ENCODE measurements around the gene STAB2. TPM values are rescaled to one million over a fixed set of nuclear protein-coding genes. Genes with fewer than 3 reads are reported as not detected.

STAB2 gene
- total and polyA plus RNA-seq, 9 donors: 0.05 to 9.3 (median 0.86) TPM

DNA sequence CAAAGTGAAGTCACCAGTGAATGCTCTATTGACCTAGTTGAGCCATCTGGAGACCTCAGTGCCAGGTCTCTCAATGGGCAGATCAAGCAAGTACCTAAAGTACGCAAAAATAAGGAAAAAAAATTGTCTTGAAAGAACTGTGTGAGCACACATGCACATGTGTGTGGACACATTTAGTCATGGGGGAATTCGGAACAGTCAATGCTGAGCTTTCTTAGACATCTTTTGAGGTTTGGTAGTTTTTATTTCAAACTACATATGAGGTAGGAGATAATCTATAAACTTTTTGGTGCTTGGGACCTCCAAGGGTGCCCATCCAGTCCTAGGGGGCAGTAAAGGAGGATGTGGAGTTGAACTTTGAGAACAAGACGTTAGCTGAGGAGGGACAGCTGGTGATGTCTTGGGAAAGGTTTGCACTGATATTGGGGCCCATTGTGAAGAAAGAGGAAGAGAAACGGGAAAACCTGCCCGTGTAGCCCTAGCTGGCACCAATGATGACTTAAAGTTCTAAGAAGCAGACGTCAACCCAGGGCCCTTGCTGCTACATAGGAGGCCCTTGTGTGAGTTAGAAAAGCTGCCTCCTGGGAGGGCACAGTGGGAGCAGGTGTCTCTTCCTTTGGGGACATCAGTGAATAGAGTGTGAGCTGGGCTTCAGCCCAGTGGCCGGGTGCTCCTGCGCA, 129.6 kb downstream of the STAB2 start:
- H3K4me3 ChIP-seq: no peak overlapping the region
- DNase-seq: no peak
- TF ChIP-seq, protein P1, sequence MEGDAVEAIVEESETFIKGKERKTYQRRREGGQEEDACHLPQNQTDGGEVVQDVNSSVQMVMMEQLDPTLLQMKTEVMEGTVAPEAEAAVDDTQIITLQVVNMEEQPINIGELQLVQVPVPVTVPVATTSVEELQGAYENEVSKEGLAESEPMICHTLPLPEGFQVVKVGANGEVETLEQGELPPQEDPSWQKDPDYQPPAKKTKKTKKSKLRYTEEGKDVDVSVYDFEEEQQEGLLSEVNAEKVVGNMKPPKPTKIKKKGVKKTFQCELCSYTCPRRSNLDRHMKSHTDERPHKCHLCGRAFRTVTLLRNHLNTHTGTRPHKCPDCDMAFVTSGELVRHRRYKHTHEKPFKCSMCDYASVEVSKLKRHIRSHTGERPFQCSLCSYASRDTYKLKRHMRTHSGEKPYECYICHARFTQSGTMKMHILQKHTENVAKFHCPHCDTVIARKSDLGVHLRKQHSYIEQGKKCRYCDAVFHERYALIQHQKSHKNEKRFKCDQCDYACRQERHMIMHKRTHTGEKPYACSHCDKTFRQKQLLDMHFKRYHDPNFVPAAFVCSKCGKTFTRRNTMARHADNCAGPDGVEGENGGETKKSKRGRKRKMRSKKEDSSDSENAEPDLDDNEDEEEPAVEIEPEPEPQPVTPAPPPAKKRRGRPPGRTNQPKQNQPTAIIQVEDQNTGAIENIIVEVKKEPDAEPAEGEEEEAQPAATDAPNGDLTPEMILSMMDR (IDR thresholded peaks at IDR 0.05): no peak
- no peak for TF ChIP-seq EP300 (IDR thresholded peaks at IDR 0.05)
- no peak for TF ChIP-seq POLR2A (IDR thresholded peaks at IDR 0.05)
- no peaks in the 10 kb centered on the region for H3K9me3 ChIP-seq
- no peak overlapping the region for H3K27ac ChIP-seq
- WGBS, 3 donors: 88 to 91% (median 90%) methylated on average over 8 of the region's 8 CpGs
- H3K27me3 ChIP-seq: no peaks in the 10 kb centered on the region
- no peaks in the 10 kb centered on the region for H3K4me1 ChIP-seq (ENCODE audit: insufficient read depth)
- H3K36me3 ChIP-seq: no peaks in the 10 kb centered on the region
- intact Hi-C loops (cut with DNase I): no loop called here

DNA sequence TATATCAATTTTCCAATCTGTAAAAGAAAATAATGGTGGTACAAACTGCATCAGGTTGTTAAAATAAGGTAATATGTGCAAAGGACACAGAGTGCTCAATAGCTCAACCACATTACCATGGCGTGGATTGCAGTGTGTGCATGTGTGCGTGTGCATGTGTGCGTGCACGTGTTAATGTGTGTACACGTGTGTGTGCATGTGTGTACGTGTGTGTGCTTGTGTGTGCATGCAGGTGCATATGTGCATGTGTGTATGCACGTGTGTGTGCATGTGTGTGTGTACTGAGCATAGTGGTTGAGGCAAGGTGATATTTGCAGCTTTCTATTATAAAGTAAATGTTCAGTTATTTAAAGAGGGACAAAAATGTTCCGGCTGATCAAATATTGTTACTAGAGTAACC, 138.3 kb downstream of the STAB2 start:
- no peak for DNase-seq
- H3K27me3 ChIP-seq: no peaks in the 10 kb centered on the region
- no peaks in the 10 kb centered on the region for H3K4me1 ChIP-seq (ENCODE audit: insufficient read depth)
- H3K9me3 ChIP-seq: no peaks in the 10 kb centered on the region
- no peaks in the 10 kb centered on the region for H3K36me3 ChIP-seq
- no peak overlapping the region for H3K4me3 ChIP-seq
- no peak overlapping the region for H3K27ac ChIP-seq
- TF ChIP-seq EP300 (IDR thresholded peaks at IDR 0.05) (no peak), POLR2A (IDR thresholded peaks at IDR 0.05) (no peak)
- TF ChIP-seq, protein P1 (IDR thresholded peaks at IDR 0.05): no peak
- WGBS, 3 donors: 86 to 91% (median 89%) methylated on average over 8 of the region's 8 CpGs
- intact Hi-C loops (cut with DNase I): no loop called here

DNA sequence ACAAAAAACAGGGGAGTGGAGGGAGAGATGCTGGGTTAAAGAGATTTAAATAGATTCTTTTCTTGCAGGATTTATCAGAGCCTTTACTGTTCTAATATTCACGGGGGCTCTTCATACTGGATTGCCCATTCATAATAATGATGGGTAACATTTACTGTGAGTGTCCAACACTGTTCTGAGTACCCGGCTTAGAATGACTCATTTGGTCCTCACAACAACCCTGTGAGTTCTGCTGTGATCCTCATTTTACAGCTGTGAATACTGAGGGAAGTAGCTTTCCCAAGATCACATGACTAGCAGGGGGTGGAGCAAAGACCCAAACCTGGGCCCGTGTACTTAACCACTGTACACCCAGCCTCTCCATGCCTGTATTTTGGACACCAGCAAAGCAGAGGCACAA, 140.6 kb downstream of the STAB2 start:
- WGBS, 3 donors: 64 to 66% (median 66%) methylated on average over 3 of the region's 3 CpGs
- Histone ChIP-seq H3K4me1 (ENCODE audit: insufficient read depth) (no peaks in the 10 kb centered on the region), H3K27me3 (no peaks in the 10 kb centered on the region), H3K36me3 (no peaks in the 10 kb centered on the region), H3K27ac (no peak overlapping the region), H3K9me3 (no peaks in the 10 kb centered on the region), H3K4me3 (no peak overlapping the region)
- DNase-seq: no peak
- TF ChIP-seq POLR2A (IDR thresholded peaks at IDR 0.05): no peak
- TF ChIP-seq EP300 (IDR thresholded peaks at IDR 0.05): no peak
- intact Hi-C loops (cut with DNase I): no loop called here

DNA sequence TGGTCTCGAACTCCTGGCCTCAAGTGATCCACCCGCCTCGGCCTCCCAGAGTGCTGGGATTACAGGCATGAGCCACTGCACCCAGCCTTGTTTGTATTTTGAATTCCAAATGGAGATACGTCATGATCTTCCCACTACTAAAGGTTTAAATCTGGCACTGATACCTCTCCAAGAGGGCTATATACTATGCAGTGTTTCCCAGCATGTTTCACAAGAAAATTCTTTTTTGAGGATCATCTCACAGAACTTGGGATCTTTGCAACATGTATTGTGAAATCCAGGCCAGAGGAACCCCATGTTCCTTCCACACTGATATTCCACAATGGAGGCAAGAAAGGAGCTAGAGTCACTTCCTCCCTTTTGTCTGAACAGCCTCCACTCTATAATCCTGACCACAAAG, 141.2 kb downstream of the STAB2 start:
- Histone ChIP-seq H3K36me3 (no peaks in the 10 kb centered on the region), H3K4me3 (no peak overlapping the region), H3K27me3 (no peaks in the 10 kb centered on the region), H3K9me3 (no peaks in the 10 kb centered on the region), H3K27ac (no peak overlapping the region), H3K4me1 (ENCODE audit: insufficient read depth) (no peaks in the 10 kb centered on the region)
- WGBS, 3 donors: 44 to 75% (median 54%) methylated on average over 4 of the region's 4 CpGs
- no peak for DNase-seq
- TF ChIP-seq EP300 (IDR thresholded peaks at IDR 0.05) (no peak), POLR2A (IDR thresholded peaks at IDR 0.05) (no peak)
- TF ChIP-seq, protein P1 (IDR thresholded peaks at IDR 0.05): no peak
- intact Hi-C loops (cut with DNase I): no loop called here

DNA sequence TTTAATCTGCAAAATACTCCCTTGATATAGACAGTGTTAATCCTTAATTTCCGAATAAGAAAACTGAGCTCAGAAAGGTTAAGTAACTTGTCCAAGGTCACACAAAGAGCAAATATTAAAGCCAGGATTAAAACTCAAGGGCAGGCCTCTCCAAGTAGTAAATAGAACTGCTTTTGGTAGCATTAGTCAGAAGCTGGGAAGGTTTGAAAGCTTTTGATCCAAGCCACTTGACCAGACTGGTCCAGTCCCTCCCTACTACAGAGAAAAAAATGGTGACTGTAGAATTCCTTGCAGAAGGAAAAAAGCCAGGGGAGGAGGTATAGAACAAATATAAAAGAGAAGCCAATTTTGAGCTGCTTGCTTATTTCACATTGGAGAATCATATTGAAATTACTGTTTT, 142.4 kb downstream of the STAB2 start:
- Histone ChIP-seq H3K4me1 (ENCODE audit: insufficient read depth) (no peaks in the 10 kb centered on the region), H3K27me3 (no peaks in the 10 kb centered on the region), H3K36me3 (no peaks in the 10 kb centered on the region), H3K9me3 (no peaks in the 10 kb centered on the region), H3K27ac (no peak overlapping the region), H3K4me3 (no peak overlapping the region)
- no peak for DNase-seq
- WGBS, 3 donors: 27 to 46% (median 37%) methylated on average over 1 of the region's 1 CpG
- TF ChIP-seq, protein P1 (IDR thresholded peaks at IDR 0.05): no peak
- TF ChIP-seq EP300 (IDR thresholded peaks at IDR 0.05) (no peak), POLR2A (IDR thresholded peaks at IDR 0.05) (no peak)
- intact Hi-C loops (cut with DNase I): no loop called here

Data from ovary (tissue), 9 donors.